Measurements from ENCODE around the gene SBF2.

DNA sequence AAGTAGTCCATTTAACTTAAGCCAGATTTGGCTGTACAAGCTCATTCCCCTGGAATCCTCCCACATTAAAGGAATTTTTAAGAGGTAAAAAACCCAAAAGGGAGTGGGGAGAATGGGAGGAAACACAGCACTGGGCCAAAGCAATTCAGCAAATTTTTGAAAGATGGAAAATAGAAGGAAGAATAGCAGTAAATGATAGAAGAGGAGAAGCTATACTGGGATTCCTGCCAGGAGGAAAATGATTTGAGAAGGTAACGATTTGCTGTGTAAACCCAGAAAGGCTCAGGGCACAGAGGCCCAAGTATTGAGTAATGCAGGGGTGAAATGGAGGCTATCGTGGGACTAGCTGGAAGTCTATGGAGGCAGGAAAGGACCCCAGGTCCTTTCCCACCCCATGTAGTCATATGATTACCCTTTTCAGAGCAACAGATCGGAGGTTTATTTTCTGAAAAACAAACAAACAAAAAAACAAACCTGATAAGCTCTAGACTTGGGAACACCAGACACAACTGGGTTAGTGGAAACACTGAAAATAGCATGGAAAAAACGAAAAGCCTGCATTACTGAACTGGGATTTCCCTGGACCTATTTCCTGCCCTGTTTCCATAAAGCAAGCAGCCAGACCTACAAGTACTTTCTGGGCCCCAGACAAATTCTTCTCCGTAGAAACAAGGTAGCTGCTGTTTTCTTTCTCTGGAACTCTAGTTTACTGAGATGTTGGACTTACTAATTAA is 490.2 kb downstream of the SBF2 start:
- no peak for TF ChIP-seq EZH2 (IDR thresholded peaks at IDR 0.05; ENCODE audit: borderline replicate concordance, low read length)
- TF ChIP-seq, protein P1, sequence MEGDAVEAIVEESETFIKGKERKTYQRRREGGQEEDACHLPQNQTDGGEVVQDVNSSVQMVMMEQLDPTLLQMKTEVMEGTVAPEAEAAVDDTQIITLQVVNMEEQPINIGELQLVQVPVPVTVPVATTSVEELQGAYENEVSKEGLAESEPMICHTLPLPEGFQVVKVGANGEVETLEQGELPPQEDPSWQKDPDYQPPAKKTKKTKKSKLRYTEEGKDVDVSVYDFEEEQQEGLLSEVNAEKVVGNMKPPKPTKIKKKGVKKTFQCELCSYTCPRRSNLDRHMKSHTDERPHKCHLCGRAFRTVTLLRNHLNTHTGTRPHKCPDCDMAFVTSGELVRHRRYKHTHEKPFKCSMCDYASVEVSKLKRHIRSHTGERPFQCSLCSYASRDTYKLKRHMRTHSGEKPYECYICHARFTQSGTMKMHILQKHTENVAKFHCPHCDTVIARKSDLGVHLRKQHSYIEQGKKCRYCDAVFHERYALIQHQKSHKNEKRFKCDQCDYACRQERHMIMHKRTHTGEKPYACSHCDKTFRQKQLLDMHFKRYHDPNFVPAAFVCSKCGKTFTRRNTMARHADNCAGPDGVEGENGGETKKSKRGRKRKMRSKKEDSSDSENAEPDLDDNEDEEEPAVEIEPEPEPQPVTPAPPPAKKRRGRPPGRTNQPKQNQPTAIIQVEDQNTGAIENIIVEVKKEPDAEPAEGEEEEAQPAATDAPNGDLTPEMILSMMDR (conservative IDR thresholded peaks at IDR 0.05 in 1 of 2, IDR thresholded peaks at IDR 0.05 in 1 of 2; ENCODE audit: extremely low read depth in 1 of 2, insufficient read depth in 1 of 2, low read depth in 1 of 2, low read length in 2 of 2), result no peak

Data from mammary epithelial cell (primary cell).